OCI-LY7 (cell line): ENCODE measurements around the gene TMEM50B.

Source experiments
- EZH2phosphoT487 ChIP-seq: fragments of 200-600 bp; sonication (generic); IDR thresholded peaks from 2 replicates; pipeline ENCODE4 v1.6.1; 2018; ENCODE audit warnings: low read depth, borderline replicate concordance, mild to moderate bottlenecking, mixed run types, antibody characterized with exemption, low read length, moderate library complexity, mixed read lengths
- TF ChIP-seq, protein P1 (sequence below): fragments of 200-600 bp; sonication (generic); conservative IDR thresholded peaks from 2 replicates; pipeline ENCODE4 v1.5.1; 2014; ENCODE audit warnings: mild to moderate bottlenecking, antibody characterized with exemption, low read length, moderate library complexity, mixed read lengths

DNA sequence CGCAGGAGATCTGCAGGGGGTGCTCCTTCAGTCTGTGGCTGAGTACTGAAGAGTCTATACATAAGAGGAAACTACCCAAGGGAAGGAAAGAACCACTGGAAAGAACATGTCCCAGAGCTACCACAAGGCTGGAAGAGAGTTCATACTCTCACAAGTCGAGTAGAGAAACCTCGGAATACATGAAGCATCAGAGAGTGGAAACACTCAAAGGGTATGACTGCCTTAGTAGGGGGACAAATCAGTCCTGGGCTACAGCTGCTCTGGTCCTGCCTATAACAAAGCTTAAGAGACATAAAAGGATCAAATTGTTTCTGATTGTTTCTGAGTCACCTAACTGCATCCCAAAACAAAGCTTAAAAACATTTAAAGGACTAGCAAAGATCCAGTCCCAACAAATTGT lies 27.4 kb downstream of the TMEM50B start:
- no peak for TF ChIP-seq EZH2phosphoT487
- TF ChIP-seq, protein P1, sequence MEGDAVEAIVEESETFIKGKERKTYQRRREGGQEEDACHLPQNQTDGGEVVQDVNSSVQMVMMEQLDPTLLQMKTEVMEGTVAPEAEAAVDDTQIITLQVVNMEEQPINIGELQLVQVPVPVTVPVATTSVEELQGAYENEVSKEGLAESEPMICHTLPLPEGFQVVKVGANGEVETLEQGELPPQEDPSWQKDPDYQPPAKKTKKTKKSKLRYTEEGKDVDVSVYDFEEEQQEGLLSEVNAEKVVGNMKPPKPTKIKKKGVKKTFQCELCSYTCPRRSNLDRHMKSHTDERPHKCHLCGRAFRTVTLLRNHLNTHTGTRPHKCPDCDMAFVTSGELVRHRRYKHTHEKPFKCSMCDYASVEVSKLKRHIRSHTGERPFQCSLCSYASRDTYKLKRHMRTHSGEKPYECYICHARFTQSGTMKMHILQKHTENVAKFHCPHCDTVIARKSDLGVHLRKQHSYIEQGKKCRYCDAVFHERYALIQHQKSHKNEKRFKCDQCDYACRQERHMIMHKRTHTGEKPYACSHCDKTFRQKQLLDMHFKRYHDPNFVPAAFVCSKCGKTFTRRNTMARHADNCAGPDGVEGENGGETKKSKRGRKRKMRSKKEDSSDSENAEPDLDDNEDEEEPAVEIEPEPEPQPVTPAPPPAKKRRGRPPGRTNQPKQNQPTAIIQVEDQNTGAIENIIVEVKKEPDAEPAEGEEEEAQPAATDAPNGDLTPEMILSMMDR: no peak
